Fibroblast of skin of right quadriceps (primary cell): ENCODE data around the gene AKAP12.

ENCODE experiments used
- DNase-seq: peaks from one replicate; pipeline ENCODE4 v3.0.0-alpha.2; 2013

The AKAP12 gene

DNA sequence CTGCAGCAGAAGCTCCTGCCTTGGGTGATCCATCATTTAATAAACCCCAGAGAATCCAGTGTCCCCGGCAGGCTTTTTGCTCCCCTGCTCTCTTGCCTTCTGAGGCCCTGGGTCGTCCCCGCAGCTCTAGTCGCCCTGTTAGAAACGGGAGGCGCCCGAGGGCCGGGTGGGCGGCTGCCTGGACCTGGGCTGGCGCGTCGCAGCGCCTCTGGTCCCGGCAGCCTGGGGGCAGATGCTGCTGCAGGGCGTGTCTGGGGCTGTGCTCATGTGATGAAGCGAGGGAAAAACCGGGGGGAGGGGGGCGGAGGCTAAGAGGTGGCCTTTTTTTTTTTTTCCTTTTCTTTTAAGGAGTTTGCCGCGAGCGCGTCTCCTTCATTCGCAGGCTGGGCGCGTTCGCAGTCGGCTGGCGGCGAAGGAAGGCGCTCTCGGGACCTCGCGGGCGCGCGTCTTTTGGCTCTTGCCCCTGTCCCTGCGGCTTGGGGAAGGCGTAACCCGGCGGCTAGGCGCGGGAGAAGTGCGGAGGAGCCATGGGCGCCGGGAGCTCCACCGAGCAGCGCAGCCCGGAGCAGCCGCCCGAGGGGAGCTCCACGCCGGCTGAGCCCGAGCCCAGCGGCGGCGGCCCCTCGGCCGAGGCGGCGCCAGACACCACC, 394 bp downstream of the AKAP12 start:
- peak; percentile 86 for DNase-seq

DNA sequence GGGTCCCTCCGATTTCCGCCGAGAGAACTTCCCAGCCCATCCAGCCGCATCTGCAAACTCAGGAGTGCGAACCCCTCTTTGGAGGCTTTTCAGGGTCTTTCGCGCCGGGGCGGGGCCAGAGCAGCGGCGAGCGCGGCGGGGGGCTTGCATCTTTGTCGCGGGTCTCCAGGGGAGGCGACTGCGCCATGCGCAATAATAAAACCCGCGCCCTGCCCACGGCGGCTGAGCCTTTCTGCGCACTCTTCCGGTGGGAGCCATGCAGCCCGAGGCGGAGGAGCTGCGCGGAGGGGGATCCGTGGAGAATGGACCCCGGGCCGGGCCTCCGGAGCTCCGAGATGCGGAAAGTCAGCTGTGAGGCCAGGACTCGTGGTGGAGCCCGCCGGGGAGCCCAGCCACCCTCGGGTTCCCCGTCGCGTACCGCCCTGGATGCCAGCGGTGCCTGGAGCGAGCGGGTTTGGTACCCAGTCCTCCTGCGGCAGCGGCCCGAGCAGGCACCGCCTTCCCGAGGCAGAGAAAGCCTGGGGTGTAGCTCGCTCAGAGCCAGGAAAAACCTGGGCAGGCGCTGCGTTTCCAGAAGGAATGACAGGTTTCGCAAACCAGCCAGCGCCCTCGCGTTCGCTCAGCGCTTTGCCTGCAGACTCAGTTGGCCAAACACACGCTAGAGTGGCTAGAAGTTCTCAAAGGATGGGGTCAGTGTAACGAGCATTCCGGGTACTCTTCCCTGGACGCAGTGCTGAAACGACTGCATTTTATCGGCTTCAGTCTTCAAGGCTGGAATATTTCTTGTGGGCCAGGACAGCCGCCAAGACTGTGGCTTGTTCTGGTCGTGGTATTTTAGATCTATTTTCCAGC, 1.2 kb downstream of the AKAP12 start:
- peak; percentile 68 for DNase-seq

DNA sequence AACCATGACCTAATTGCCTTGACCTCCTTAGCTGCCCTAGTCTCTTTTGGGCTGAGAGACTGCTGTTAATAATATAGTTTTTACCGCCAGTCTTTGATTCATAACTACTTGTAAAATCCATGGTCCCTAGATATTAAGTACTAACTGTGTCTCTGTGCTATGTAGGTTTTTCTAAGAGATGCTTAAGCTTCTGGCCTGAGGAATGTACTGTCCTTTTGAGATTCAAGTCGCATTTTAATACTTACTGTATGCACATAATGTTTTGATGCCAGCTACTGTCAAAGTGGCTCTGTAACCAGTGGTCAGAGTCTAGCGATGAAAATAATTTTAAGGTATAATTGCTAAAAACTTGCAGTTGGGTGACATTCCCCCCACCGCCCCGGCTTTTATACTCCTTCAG, 2.1 kb downstream of the AKAP12 start:
- DNase-seq = no peak

- peak; percentile 45 for DNase-seq
These were observed 2.7 kb downstream of the AKAP12 start for GRCh38 chr6:151242420-151242861.

GRCh38 chr6:151243481-151243880, 3.7 kb downstream of the AKAP12 start:
- DNase-seq = no peak

DNA sequence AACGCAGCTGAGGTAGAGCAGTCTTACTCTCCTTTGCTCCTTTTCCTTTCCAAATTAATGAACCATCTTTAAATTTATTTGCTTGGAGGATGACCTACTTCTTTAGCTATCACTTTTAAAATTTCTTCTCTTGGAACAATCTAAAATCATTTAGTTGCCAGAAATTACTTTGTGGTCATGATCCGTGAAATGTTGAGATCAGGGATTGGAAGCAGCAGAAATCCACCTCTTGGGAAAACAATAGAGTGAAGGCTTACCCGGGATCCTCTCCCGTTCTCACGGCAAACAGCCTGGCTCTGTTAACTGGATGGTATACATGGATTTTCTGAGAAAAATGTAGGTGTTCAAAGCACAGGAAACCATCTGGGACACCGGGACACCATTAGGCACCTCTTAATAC, 7.7 kb downstream of the AKAP12 start:
- DNase-seq = no peak

DNA sequence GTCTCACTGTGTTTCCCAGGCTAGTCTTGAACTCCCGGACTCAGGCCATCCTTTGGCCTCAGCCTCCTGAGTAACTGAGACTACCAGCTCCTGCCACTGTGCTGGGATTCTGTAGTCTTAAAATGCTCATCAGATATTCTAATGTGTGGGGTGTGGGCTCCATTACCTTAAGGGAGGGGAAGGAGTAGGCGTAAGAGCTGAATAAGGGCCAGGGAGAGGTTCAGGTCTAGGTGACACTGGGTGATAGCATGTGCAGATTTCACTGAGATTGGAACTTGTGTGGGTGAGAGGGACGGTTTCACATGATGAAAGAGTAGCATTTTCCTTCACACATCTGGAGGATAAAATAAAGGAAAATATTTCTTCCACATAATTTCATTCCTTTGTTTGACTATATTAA, 8.5 kb downstream of the AKAP12 start:
- DNase-seq = no peak

DNA sequence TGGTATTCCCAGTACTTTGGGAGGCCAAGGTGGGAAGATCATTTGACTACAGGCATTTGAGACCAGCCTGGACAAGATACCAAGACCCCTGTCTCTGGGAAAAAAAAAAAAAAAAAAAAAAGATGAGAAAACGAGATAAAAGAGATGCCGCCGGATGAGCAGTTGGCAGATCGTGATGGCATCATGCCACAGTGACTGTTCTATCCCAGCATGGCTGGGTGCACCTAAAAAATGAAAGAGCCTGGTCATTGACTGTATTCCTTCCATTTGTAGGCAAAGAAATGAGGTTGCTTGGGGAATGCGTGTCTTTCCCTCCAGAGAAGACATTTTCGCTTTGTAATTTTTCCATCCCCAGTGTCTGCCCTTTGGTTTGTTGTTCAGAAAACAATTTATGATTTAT, 12.9 kb downstream of the AKAP12 start:
- DNase-seq = no peak

DNA sequence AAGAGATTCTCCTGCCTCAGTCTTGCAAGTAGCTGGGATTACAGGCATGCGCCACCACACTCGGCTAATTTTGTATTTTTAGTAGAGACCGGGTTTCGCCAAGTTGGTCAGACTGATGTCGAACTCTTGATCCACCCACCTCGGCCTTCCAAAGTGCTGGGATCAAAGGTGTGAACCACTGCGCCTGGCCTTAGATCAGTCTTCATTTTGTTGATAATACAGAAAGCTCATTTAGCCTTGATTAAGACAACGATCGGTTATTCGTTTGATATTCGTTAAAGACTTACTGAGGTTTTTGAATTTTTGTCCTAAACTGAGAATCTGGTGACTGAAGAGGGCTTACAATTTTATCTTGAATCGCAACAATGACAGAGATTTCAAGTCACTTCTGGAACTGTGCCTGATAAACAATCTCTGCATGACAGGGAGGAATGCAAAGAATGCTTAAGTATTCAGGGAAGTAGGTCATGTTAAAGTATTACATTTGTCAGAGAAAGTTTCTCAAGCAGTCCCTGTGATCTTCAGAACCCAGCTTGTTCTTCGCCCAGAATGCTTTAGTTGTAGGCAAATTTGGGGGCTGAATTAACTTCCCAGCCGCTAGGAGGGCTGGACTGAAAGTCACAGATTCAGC, 14.8 kb downstream of the AKAP12 start:
- peak; percentile 79 for DNase-seq

GRCh38 chr6:151255811-151256210, 16.0 kb downstream of the AKAP12 start:
- no peak for DNase-seq

GRCh38 chr6:151257985-151258445, 18.2 kb downstream of the AKAP12 start:
- DNase-seq = no peak

DNA sequence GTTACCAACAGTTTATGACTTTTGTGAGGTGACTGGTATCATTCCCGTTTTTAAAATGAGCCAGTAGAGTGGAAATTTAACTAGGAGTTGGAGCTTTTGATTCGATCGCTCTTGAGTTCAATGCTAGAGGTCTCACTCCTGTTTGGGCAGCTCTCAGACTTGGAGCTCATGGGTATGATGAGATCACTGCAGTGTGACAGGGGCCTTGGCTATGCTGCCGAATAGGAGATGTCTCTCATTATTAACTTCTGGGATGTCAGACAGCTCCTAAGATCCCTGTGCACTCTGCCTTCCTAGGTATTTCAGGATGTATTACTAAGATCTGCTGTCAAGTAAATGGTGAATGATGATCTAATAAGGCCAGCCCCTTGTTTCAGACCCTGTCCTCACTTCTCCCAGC, 20.4 kb downstream of the AKAP12 start:
- DNase-seq = no peak

- no peak for DNase-seq
These were observed 23.3 kb downstream of the AKAP12 start for GRCh38 chr6:151263035-151263434.

DNA sequence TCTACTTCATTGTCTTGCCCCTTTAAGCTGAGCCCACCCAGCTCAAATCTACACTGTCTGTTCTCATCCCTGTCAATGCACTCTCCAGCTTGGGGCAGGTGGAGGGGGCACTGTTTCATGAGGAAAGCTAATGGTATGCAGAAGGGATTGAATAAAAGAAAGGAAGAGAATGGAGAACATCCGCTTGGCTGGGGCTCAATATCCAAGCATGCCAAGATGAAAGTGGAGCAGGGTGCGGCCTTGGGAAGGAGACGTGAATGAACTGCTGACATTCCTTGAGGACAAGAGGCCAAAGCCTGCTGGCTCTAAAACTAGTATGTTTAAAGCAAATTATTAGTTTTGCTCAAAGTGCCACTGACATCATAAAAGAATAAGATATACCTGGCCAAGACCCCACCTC, 24.2 kb downstream of the AKAP12 start:
- DNase-seq = no peak

DNA sequence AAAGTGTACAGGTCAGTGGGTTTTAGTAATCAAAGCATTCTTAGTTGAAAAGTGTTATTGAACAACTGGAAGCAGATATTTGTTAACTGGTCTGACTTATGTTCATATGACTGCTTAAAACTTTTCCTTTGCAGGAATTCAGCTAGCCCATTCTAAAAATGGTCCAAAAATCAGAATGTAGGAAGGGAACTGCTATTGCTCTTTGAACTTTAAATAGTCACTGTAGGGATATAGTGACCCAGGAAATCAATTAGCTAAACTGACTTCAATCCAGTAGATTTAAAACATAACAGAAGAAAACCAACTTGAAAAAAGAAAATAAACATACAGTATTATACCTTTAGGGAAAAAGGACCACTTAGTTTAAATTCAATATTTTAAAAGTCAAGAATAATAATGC, 25.5 kb downstream of the AKAP12 start:
- DNase-seq = no peak

DNA sequence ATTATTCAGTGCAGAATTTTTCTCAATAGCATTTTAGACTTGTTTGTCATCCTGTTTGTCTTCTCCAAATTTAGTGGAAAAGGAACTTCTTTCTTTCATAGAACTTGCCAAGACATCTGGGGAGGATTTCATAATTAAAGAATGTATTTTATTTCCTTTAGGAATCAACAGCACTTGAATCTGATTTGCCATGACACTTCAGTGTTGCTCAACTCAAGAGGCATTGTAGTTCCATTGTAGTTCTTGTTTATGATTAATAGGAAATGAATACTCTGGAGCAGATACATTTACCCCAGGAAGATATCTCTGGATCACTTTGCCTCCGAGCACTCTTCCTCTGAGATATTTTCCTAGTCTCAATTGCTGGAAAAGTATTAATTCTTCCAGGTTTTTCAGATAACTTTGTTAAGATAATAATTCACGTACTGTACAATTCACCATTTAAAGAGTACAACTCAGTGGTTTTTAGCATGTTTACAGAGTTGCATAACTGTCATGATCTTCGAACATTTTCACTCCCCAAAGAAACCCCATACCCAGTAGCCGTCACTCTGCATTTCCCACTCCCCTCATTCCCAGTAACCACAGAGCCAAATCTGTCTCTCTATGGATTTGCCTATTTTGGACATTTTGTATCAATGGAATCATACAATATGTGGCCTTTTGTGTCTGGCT, 29.7 kb downstream of the AKAP12 start:
- peak; percentile 84 for DNase-seq

DNA sequence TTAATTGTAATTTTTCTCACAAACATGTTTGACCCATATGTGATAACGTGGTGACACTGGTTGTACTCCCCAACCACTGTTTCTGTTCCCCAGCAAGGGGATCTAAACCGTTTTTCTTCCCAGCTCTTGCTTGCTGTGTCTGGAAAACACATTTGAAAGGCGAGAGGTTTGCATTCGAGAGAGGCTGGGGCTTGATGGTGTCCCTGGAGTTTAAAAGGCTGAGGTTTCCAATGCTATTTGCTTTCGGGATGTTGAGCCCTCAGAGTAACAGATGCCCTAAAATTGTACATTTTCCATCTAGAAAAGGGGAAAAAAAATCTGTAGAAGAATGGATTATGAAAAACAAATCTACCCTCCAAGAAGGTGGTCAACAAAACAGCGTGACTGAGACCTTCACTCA, 35.4 kb downstream of the AKAP12 start:
- no peak for DNase-seq

- no peak for DNase-seq
These were observed 35.8 kb downstream of the AKAP12 start for GRCh38 chr6:151275566-151275965.

GRCh38 chr6:151276112-151276740, 36.5 kb downstream of the AKAP12 start:
- peak; percentile 91 for DNase-seq

GRCh38 chr6:151279891-151280290, 40.1 kb downstream of the AKAP12 start:
- no peak for DNase-seq

DNA sequence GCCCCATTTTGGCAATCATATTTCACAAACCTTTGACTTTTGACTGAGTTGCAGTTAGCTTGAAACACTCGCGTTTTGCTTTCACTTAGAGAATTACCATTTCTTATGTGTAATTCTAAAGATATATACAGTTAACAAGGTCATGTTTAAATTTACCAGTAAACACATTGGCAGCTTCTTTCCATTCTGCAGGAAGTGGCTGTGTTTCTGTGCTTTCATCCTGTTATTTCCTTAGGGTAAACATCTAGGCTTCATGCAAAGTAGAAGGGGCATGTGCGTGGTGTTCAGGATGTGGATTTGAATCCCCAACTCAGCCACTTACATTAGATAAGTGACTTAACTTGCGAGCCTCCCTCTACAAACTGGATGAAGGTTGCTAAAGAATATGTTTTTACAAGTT, 41.1 kb downstream of the AKAP12 start:
- DNase-seq = no peak

DNA sequence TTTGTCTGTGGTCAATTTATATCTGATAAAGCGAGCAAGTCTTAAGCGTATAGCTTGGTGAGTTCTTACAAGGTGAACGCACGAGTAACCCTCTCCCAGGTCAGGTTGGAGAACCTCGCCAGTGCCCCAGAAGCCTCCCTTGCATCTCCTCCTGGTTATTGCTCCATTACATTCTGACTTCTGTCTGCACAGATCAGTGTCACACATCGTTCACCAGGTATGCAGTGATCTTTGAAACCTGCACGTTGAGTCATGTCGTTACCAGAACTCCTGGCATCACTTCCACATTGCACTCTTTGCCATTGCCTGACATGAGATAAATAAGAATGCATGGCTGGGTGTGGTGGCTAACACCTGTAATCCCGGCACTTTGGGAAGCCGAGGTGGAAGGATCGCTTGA, 44.2 kb downstream of the AKAP12 start:
- DNase-seq = no peak

GRCh38 chr6:151284548-151285017, 44.8 kb downstream of the AKAP12 start:
- peak; percentile 49 for DNase-seq
